HG03442 (cell line): ENCODE data around the gene PDZD2.
"Not testable (repeated sequence)": the region's sequence is repeated elsewhere in the genome, so short reads cannot be mapped to it uniquely, and the experiment has no call there.

Source experiments
- ATAC-seq: cut with Tn5 transposase; IDR thresholded peaks from one replicate; pipeline ENCODE4 v1.9.1; 2021; ENCODE audit warnings: mild to moderate bottlenecking, moderate library complexity; ENCODE audit not compliant: unreplicated experiment

Gene PDZD2

GRCh38 chr5:31682851-31683250 is 43.9 kb downstream of the PDZD2 start:
- no peak for ATAC-seq

DNA sequence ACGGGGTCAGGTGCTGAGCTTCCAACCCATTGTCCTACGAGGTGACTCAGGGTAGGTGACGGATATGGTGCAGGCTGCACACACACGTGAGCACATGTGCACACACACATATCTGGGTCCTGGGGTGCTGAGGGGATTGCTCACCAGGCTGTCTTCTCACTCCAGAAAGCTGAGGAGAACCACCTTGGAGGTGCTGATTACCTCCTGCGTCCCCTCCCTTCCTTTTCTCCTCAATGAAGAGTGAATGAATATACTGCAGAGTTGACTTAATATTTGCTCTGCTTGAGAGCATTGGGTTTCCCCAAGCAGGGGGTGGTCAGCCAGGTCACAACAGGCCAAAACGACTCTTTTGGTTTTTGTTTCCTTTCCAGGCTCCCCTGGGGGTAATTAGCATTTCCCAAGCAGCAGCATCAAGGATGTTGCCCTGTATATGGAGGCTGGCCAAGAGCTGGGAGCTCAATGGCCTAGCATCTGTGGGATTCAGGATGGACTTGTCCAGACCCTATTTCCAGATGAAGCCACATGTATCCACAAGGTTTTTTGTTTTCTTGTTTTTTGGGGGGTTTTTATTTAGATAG is 49.7 kb downstream of the PDZD2 start:
- ATAC-seq = no peak

- ATAC-seq = not testable (repeated sequence)
Observed at GRCh38 chr5:31691408-31691807, 52.5 kb downstream of the PDZD2 start.

DNA sequence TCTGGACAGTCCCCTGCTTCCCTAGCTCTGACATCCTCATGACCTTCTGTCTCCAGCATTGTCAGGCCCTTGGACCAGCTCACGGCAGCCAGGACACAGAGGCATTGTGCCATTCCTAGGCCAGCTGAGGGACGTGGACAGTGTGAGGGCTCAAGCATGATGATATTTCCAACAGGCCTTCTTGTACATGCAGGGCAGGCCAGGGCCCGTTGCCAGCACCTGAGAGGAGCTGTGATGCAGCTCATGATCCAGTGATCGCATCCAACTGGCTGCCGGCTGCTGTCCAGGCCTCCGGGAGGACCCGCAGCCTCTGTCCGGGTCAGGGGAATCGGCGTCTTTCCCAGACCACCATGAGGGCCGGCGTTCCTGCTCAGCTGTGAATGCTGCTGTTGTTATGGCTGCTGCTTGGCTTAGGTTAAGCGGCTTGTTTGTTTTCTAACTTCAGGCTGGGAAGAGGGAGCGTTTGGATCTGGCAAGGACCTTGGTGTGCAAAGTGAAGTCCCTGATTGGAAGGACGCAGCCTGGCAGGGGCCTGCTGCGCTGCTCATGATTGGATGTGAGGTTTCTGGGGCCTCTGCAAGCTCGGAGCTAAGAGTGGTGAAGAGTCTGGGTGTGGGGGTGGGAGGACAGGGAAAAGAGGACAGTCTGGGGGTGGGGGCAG is 53.8 kb downstream of the PDZD2 start:
- ATAC-seq = no peak

DNA sequence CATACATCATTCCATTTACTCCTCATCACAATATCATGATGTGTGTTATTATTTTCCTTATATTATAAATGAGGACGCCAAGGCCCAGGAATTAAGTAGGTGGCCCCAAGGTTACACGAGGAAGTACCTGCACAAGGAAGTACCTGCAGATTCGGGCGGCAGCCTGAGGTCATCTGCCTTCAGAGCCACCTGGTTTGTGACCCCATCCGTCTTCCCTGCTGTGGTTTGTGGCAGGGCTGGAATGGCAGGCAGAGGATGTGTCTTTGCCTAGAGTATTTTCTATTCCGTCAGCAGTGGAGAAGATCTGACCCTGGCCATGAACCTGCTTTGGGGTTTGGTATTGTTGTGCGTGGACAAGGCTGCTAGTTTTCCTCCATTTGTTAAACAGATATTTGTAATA is 59.7 kb downstream of the PDZD2 start:
- no peak for ATAC-seq

DNA sequence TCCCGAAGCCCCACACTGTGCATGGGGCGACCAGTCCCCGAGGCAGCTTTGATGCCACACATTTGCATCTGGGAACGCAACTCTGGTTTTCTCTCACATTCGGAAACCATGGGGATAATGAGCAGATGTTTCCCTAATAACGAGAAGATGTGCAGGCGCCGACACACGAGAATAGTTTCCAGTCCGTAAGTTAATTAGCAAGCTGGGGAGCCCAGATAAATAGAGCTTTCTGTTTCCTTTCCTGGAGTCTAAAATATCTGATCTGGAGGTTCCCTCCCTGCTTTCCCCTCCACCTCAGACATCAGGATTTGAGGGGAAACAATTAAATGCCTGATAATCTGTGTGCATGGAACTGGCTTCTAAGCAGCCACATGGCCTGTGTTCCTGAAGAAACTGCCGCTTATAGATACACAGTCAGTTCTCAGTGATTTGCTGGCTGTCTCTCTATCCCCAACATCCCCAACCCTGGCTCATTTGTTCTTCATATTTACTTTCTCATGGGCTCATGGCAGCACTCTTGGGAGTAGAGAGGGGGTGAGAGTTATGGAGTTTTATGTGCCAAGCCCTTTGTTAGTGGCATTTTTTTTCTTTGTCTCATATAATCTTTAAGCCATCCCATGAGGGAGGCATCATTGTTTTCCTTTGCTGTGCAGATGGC is 62.8 kb downstream of the PDZD2 start:
- no peak for ATAC-seq

DNA sequence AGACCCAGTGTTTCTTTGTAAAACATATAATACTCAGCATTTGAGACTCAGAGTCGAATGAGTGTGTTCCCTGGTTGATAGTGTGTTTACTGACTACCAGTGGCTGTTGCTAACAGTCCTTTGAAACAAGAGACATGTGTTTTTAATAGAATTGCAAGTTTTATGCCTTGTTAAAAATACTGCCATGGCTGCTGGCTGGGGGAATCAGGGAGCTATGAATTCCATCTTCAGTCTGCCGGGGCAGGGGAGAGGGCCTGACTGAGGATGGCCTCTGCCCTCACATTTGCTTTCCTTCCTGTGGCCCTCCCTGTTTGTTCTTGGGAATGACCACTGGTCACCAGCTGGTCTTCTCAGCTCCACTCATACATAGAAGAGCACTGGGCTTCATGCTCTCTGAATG is 63.8 kb downstream of the PDZD2 start:
- no peak for ATAC-seq

DNA sequence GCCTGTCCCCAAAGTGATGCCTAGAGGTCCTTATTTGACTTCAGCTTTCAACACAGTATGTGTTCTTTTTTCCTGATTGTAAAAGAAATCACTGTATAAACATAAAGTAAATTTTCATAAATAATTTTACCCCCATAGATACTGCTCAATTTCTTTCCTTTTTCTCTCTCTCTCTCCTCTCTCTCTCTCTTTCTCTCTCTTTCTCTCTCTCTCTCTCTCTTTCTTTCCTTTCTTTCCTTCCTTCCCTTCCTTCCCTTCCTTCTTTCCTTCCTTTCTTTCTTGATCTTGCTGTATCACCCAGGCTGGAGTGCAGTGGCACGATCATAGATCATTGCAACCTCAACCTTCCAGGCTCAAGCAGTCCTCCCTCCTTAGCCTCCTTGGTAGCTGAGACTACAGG is 64.8 kb downstream of the PDZD2 start:
- ATAC-seq = no peak

- no peak for ATAC-seq
Observed at GRCh38 chr5:31706186-31706585, 67.3 kb downstream of the PDZD2 start.

- ATAC-seq = no peak
Observed at GRCh38 chr5:31707329-31707728, 68.4 kb downstream of the PDZD2 start.

DNA sequence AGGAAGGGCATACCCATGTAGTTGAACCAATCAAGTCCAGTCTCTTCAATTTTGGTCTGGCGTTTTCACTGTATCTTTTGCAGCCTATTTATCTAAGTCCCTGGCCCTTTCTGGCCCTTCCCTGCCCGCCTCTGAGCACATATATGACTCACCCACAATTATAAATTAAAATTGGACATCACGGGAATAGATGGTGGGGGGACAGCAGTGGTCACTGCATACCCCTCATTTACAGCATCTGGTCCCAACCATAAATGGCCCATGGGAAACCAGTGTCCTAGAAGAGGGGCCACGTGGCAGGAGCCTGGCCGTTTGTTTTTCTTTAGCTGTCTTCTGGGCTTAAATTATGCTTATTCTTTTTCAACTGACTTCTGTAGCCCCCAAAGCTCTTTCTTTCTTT is 69.2 kb downstream of the PDZD2 start:
- ATAC-seq = no peak

GRCh38 chr5:31711363-31711762 is 72.4 kb downstream of the PDZD2 start:
- no peak for ATAC-seq

- ATAC-seq = no peak
Observed at GRCh38 chr5:31711935-31712592, 73.1 kb downstream of the PDZD2 start.

DNA sequence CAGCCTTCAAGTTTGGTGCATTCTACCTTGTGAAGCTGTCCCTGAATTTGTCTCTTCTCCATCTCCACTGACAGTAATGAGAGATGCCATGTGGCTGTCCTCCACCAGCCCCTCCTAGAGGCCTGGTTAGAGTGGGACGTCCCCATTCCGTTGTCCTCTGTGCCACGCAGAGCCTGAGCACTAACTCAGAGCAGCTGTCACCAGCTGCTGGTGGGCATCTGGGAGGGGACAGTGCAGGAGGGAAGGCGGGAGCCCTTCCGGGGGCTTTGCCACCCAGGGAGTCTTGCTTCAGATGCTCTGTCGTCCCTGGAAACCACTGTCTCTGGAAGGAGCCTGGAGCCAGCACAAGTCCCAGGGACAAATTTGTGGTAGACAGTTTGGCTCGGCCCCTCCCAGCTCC is 78.6 kb downstream of the PDZD2 start:
- no peak for ATAC-seq

DNA sequence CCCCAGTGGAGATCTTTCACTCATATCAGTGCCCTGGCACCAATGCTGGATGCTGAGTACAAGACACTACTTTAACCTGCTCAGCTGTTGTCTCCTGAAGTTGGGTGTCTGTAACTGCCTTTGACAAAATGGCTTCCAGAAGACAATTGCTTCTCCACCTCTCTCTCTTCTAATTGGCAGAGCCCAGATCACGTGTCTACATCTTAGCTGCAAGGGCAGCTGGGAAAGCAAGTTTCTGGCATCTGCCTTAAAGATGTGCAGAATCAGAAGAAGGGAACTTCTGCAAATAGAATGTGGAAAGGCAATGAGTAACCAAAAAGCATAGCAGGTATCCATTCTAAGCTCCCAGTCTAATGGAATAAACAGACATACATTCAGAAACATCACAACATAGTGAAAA is 81.1 kb downstream of the PDZD2 start:
- no peak for ATAC-seq

- no peak for ATAC-seq
Observed at GRCh38 chr5:31720811-31721345, 81.9 kb downstream of the PDZD2 start.

GRCh38 chr5:31722111-31722510 is 83.2 kb downstream of the PDZD2 start:
- ATAC-seq = no peak

- no peak for ATAC-seq
Observed at GRCh38 chr5:31725996-31726395, 87.1 kb downstream of the PDZD2 start.

DNA sequence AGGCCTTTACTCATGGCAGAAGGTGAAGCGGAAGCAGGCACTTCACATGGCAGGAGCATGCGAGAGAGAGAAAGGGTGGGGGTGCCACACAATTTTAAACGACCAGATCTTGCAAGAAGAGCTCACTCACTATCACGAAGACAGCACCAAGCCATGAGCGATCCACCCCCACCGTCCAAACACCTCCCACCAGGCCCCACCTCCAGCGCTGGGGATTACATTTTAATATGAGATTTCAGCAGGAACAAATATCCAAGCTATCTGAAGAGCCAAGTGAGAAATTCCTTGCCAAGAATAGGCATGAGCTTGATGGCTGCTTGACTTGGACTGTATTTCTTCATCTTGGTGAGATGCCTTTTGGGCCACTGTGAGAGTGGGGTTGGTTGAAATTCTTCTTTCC is 88.0 kb downstream of the PDZD2 start:
- ATAC-seq = no peak

DNA sequence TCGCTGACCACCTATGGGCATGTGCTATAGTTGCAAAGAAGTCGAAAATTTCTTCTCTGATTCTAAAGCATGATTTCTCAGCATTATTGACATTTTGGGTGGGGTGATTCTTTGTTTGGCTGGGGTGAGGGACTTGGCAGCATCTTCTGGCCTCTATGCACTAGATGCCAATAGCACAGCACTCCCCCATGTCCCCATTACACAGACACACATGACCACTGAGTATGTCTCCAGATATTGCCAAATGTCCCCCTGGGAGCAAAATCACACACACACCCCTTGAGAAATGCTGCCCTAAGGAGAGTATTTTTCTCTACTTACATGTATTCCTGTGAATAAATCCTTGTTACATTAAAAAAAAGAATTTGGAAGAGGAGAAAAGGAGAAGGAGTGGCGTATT is 89.1 kb downstream of the PDZD2 start:
- ATAC-seq = no peak

GRCh38 chr5:31728806-31729205 is 89.9 kb downstream of the PDZD2 start:
- ATAC-seq = not testable (repeated sequence)

DNA sequence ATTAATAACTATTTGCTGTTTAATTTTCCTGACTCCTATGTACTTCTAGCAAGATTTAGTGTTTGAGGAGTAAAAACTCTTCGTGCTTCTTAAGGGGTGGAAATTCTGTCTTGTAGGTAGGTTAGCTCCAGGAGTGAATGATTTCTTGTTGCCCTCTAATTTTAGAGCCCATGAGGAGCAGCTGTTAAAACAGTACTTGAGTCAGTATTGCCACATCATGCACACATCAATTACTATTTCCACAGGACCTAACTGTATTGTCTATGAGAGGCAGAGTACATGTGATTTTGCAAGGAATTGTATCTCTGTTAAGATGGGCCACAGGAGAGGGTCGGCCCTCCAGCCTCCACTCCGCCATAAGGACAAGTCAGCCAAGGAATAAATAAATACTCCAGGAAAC is 91.2 kb downstream of the PDZD2 start:
- ATAC-seq = no peak
